Lung (tissue), 12 donors: ENCODE measurements around the gene MAN1A1. TPM values are rescaled to one million over a fixed set of nuclear protein-coding genes. Genes with fewer than 3 reads are reported as not detected.

Experiments
- ATAC-seq: fragments of 200-7000 bp; cut with Tn5 transposase; one replicate; pipeline ENCODE4 v1.9.1; 2020; ENCODE audit warnings: moderate number of reproducible peaks; ENCODE audit not compliant: insufficient read depth, low FRiP score
- DNase-seq, 3 donors: peaks; one replicate each; pipeline ENCODE4 v3.0.0-alpha.2; 2013 to 2017
- H3K27ac ChIP-seq, 2 donors: one replicate each; pipeline ENCODE4 v1.5.1; 2013; ENCODE audit warnings: mild to moderate bottlenecking in 2 of 2, moderate library complexity in 2 of 2, control low read depth in 1 of 2, inconsistent platforms in 1 of 2, low read depth in 1 of 2, low read length in 1 of 2
- H3K27me3 ChIP-seq, 3 donors: one replicate each; pipeline ENCODE4 v1.5.1; 2013; ENCODE audit warnings: low read length in 2 of 3; ENCODE audit not compliant: control insufficient read depth in 3 of 3, insufficient read depth in 3 of 3
- H3K36me3 ChIP-seq, 4 donors: one replicate each; pipeline ENCODE4 v1.5.1; 2013; ENCODE audit warnings: low read length in 4 of 4, mild to moderate bottlenecking in 1 of 4, moderate library complexity in 1 of 4; ENCODE audit not compliant: control insufficient read depth in 4 of 4, insufficient read depth in 4 of 4
- H3K4me1 ChIP-seq, 5 donors: one replicate each; pipeline ENCODE4 v1.5.1; 2013; ENCODE audit warnings: low read length in 5 of 5, mild to moderate bottlenecking in 2 of 5, moderate library complexity in 1 of 5; ENCODE audit not compliant: control insufficient read depth in 5 of 5, insufficient read depth in 5 of 5
- H3K4me3 ChIP-seq: one replicate; pipeline ENCODE4 v1.5.1; 2013; ENCODE audit warnings: mild to moderate bottlenecking, control low read depth, moderate library complexity
- H3K9ac ChIP-seq, 2 donors: one replicate each; pipeline ENCODE4 v1.5.1; 2013; ENCODE audit warnings: low read length in 2 of 2, control low read depth in 1 of 2; ENCODE audit not compliant: insufficient read depth in 1 of 2
- H3K9me3 ChIP-seq, 4 donors: one replicate each; pipeline ENCODE4 v1.5.1; 2013; ENCODE audit warnings: low read length in 3 of 4, mild to moderate bottlenecking in 1 of 4, moderate library complexity in 1 of 4; ENCODE audit not compliant: control insufficient read depth in 4 of 4, insufficient read depth in 3 of 4
- WGBS, 2 donors: extraction: QIAGEN DNeasy Blood & Tissue Kit; methylation state at CpG; one replicate each; pipeline ENCODE4 v1.1.7; 2013; 5-methylcytosine and 5-hydroxymethylcytosine counted together
- polyA plus RNA-seq, 2 donors: library from polyadenylated mRNA; stranded (reverse); fragments of 200-250 nt; gene quantifications; one replicate each; pipeline ENCODE4 v1.2.1, GENCODE V29; 2013
- total RNA-seq, 2 donors: library from RNA; depleted of rRNA in 1 of 2; stranded (reverse); fragments of >200 nt in 1 of 2; gene quantifications; one replicate each; pipeline ENCODE4 v1.2.1, GENCODE V29; 2014 to 2021
- TF ChIP-seq, protein P1 (sequence below): IDR thresholded peaks from 2 replicates; pipeline ENCODE4 v1.5.1; 2012; ENCODE audit warnings: mild to moderate bottlenecking; ENCODE audit errors: control extremely low read depth, extremely low read depth
- donor health status: control.
- donor health status: control.
- donor health status: Bipolar disorder and iron deficiency.
- donor health status: healthy.
- donor health status: DM: yes; HTN: yes; CAD: no.

MAN1A1 gene
- total and polyA plus RNA-seq, 4 donors = 13.9 to 71.0 (median 48.2) TPM

DNA sequence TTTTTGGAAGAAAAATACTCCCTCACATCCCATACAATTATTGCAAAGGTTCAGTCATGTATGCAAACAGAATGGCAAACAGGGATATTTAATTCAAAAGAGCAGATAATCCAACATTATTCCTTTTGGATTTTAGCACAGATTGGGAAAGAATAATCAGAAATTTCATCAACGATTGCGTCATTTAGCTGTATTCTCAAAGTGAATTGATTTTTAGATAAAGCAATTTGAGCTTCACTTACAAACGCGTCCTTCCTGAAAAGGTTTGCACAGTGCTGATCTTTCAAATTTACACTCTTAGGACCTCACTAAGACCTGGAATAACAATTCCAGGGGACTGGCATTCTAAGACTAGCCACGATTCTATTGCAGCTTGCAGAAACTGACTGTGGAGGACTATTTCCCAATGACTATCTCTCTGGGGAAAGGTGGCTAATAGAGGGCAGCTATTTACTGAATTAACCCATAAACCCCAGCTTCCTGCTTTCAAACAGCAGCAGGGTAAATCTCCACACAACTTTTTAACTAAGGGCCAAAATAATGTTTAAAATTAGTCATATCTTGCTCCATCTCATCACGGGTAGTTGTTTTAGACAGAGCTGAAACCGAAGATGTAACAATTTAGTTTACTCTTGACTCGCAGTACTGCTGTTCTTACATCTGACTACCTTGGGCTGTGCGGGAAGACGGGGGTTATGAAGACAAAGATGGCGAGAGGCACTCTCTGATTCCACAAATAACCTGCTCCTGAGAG lies 139.9 kb downstream of the MAN1A1 start:
- H3K36me3 ChIP-seq = peaks cover 0 to 1% (median 0%) of the 10 kb centered on the region in 4 donors
- WGBS, 2 donors = 61 to 68% methylated on average over 11 of the region's 11 CpGs
- no peak for ATAC-seq
- TF ChIP-seq, protein P1, sequence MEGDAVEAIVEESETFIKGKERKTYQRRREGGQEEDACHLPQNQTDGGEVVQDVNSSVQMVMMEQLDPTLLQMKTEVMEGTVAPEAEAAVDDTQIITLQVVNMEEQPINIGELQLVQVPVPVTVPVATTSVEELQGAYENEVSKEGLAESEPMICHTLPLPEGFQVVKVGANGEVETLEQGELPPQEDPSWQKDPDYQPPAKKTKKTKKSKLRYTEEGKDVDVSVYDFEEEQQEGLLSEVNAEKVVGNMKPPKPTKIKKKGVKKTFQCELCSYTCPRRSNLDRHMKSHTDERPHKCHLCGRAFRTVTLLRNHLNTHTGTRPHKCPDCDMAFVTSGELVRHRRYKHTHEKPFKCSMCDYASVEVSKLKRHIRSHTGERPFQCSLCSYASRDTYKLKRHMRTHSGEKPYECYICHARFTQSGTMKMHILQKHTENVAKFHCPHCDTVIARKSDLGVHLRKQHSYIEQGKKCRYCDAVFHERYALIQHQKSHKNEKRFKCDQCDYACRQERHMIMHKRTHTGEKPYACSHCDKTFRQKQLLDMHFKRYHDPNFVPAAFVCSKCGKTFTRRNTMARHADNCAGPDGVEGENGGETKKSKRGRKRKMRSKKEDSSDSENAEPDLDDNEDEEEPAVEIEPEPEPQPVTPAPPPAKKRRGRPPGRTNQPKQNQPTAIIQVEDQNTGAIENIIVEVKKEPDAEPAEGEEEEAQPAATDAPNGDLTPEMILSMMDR = no peak
- no peaks in the 10 kb centered on the region for H3K9me3 ChIP-seq
- H3K4me3 ChIP-seq = no peak overlapping the region
- no peak overlapping the region for H3K27ac ChIP-seq
- no peak overlapping the region for H3K9ac ChIP-seq
- peaks cover 0 to 32% (median 0%) of the 10 kb centered on the region in 5 donors for H3K4me1 ChIP-seq
- no peak for DNase-seq
- H3K27me3 ChIP-seq = no peaks in the 10 kb centered on the region

DNA sequence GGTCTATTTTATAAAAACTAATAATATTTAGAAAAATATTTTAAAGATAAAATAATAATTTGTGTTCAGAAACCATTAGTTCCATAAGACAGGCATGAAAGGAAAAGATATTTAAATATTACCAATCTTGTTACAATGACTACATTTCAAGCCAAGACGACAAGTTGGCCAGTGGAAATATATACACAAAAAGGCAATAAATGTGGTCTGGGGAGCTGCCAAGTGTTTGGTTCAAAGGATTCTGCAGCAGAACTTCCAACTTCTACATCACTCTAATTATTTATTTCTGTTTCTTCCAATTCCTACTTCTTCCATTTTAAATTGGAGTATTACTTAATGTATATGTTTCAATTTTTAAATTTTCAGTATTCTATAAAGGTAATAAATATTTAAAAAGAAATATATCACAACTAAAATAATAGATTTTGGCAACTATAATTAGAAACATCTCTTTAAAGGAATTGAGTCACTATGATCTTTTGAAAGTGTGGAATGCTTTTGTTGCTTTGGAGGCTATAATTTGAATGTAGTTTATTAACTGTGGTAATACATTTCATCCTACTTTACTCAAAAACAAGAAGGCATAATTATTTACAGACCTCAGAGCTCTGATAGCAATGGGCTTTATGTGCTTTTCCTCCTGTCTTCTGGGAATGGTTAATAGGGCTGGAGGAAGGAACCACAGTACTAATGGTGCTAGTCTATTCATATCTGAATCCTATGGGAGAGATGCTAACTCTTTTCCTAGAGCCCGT lies 141.4 kb downstream of the MAN1A1 start:
- Histone ChIP-seq H3K36me3 (peaks cover under 1 to 9% (median 5%) of the 10 kb centered on the region in 4 donors), H3K27ac (no peak overlapping the region), H3K4me1 (peaks cover 0 to 27% (median 0%) of the 10 kb centered on the region in 5 donors), H3K27me3 (no peaks in the 10 kb centered on the region), H3K9me3 (no peaks in the 10 kb centered on the region), H3K4me3 (no peak overlapping the region), H3K9ac (no peak overlapping the region)
- ATAC-seq (no peak), DNase-seq (peak; percentile 72 to 93 (median 90))
- TF ChIP-seq, protein P1 = no peak
- WGBS, 2 donors = 73% methylated on average over 2 of the region's 2 CpGs

DNA sequence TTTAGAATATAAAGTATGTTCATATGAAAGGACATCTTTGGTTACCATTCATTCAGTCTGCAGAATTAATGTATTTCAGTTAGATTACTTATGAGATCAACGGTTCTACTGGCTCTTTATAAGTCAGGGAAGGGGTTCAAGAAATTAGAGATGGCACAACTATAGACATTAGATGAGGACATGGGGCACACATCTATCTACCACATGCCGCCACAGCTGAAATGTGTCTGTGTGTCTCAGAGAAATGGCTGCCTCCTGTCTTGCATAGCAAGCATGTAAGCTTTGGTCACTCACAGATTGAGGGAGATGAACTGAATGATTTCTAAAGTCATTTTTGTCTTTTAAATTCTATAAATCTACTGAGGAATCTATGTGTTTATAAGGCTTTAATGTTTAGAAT lies 142.2 kb downstream of the MAN1A1 start:
- 94% methylated on average over 2 of the region's 2 CpGs for WGBS, 2 donors
- H3K4me1 ChIP-seq = peaks cover 0 to 27% (median 0%) of the 10 kb centered on the region in 5 donors
- H3K36me3 ChIP-seq = peaks cover 5 to 9% (median 8%) of the 10 kb centered on the region in 4 donors
- ATAC-seq (no peak), DNase-seq (no peak)
- no peak overlapping the region for H3K4me3 ChIP-seq
- H3K9ac ChIP-seq = no peak overlapping the region
- H3K27me3 ChIP-seq = no peaks in the 10 kb centered on the region
- TF ChIP-seq, protein P1 = no peak
- H3K27ac ChIP-seq = no peak overlapping the region
- H3K9me3 ChIP-seq = no peaks in the 10 kb centered on the region
